ENCODE measurements around the gene DOCK9.

DNA sequence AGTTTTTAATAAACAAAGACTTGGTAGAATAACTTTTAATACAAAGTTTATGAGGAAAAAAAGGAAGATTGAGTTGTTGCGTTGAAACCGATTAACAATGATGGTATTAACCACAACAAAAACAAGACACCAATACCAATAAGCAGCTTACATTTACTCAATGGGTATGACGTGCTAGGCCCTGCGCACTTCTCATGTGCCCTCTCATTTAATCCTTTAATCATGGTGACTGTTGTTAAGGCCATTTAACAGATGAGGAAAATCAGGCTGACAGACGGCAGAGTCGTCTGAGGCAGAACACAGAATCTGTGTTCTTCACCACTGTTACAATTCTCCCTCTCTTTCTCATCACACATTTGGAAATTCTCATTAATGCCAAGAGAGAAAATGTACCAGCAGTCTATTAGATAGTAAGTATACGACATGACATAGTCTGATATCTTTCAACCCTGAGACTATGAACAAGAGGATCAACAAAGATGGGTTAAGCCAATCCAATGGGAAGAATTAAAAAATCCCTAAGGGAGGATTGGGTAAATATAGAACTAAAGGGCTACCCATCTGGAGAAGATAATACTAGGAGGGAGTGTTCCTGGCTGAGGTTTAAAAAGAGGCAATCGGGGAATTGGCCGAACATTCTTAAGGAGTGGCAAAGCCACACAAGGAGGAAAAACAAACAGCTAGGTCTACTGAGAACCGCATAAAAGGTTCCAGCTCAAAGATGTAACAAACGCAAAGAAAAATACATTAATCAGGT, 54.0 kb downstream of the DOCK9 start:
- TF ChIP-seq, protein P1, sequence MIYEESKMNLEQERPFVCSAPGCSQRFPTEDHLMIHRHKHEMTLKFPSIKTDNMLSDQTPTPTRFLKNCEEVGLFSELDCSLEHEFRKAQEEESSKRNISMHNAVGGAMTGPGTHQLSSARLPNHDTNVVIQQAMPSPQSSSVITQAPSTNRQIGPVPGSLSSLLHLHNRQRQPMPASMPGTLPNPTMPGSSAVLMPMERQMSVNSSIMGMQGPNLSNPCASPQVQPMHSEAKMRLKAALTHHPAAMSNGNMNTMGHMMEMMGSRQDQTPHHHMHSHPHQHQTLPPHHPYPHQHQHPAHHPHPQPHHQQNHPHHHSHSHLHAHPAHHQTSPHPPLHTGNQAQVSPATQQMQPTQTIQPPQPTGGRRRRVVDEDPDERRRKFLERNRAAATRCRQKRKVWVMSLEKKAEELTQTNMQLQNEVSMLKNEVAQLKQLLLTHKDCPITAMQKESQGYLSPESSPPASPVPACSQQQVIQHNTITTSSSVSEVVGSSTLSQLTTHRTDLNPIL (CRISPR knock-in tag; IDR thresholded peaks at IDR 0.05), result no peak
- no peak for TF ChIP-seq ZNF41 (CRISPR knock-in tag; conservative IDR thresholded peaks at IDR 0.05)
- no peak for TF ChIP-seq FOSL1 (tag; conservative IDR thresholded peaks at IDR 0.05)
- TF ChIP-seq EP400 (IDR thresholded peaks at IDR 0.05), result no peak
- TF ChIP-seq, protein P2, sequence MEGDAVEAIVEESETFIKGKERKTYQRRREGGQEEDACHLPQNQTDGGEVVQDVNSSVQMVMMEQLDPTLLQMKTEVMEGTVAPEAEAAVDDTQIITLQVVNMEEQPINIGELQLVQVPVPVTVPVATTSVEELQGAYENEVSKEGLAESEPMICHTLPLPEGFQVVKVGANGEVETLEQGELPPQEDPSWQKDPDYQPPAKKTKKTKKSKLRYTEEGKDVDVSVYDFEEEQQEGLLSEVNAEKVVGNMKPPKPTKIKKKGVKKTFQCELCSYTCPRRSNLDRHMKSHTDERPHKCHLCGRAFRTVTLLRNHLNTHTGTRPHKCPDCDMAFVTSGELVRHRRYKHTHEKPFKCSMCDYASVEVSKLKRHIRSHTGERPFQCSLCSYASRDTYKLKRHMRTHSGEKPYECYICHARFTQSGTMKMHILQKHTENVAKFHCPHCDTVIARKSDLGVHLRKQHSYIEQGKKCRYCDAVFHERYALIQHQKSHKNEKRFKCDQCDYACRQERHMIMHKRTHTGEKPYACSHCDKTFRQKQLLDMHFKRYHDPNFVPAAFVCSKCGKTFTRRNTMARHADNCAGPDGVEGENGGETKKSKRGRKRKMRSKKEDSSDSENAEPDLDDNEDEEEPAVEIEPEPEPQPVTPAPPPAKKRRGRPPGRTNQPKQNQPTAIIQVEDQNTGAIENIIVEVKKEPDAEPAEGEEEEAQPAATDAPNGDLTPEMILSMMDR (IDR thresholded peaks at IDR 0.05 in 2 of 3, conservative IDR thresholded peaks at IDR 0.05 in 1 of 3; ENCODE audit: insufficient read depth in 2 of 3, low read depth in 1 of 3, low read length in 3 of 3), result no peak
- no peak for TF ChIP-seq TEAD4 (IDR thresholded peaks at IDR 0.05; ENCODE audit: low read length)
- TF ChIP-seq TEAD4 (CRISPR knock-in tag; IDR thresholded peaks at IDR 0.05; ENCODE audit: borderline replicate concordance), result no peak

Data from K562 (cell line).